Activated naive CD4-positive, alpha-beta T cell treated with anti-CD3 and anti-CD28 coated beads, Interleukin-2, amount 50 U/mL, for 16 hours (primary cell): Measurements from ENCODE around the gene STUM.
"Not testable (repeated sequence)": the region's sequence is repeated elsewhere in the genome, so short reads cannot be mapped to it uniquely, and the experiment has no call there.

Source experiments
- DNase-seq: peaks from one replicate; pipeline ENCODE4 v3.0.0-alpha.2; 2020

Gene STUM

DNA sequence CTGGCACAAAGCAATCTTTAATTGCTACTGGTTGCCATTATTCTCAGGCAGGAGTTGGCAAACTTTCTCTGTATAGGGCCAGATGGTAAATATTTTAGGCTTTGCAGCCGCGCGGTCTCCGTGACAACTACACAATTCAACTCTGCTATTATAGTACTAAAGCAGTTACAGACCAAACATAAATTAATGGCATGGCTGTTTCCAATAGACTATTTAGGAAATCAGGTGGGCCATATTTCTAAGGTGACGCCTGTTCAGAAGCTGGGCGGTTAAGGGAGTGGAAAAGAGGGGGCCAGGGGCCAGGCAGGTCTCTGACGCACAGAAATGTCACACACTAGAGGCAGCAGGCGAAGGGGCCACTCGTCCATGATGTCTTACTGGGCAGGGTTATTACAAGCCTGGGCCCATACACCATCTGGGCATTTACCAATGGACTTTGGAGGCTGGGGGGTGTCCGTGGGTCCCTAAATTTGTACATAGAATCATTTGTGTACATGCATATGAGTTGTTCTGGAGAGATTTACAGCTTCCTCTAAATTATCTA lies 80.1 kb downstream of the STUM start:
- no peak for DNase-seq

DNA sequence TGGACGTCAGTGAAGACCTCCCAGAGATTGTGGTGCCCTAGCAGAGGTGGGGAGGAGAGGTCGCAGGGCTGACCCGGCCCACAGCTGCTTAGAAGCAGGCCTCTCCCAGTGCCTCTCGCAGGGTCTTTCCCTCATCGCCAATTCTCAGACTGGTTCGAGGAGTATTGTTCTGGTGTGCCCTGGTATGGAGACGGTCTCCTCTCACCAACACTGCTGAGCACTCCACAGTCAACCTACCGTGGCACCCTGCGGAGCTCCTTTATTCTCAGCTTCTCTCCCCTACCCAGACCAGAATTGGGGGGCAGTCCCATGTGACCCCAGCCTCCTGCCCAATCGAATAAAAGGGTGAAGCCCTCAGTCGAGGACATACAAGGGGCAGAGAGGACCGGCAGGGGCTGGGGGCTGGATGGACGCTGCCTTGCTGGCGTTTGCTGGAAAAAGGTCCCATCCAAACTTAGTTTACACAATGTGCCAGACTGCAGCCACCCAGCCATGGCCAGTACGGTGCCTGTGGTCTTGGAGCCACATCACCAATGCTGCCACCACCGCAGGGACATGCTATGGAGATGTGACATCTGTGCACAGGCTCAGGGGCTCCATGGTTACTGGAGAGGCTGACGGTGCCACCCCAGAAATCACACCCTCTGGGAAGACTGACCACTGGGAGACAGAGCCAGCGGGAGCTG lies 80.8 kb downstream of the STUM start:
- DNase-seq = no peak

DNA sequence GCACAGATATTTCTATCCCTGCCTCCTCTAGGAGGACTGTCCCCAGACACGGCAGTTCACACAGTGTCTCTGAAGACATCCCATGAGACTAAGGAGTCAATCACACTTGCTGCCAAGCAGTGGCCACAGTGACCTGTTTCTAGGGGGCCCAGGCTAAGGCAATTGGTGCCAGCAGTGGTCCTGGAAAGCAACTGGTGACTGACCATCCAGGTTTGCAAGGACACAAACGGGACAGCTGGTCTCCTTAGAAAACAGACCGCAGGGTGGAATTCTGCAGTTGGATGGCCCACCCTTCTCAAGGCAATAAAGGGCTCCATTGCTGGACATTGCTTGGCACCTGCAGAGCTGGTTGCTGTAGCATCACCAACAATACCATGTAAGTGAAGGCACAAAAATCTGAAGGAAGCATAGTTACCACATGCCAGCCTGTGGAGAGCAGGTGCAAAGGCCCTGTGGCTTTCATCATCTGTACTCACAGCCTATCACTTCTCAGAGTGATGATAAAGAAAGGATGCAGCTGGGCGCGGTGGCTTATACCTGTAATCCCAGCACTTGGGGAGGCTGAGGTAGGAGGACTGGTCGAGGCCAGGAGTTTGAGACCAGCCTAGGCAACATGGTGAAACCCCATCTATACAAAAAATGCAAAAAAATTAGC lies 81.5 kb downstream of the STUM start:
- DNase-seq = no peak

DNA sequence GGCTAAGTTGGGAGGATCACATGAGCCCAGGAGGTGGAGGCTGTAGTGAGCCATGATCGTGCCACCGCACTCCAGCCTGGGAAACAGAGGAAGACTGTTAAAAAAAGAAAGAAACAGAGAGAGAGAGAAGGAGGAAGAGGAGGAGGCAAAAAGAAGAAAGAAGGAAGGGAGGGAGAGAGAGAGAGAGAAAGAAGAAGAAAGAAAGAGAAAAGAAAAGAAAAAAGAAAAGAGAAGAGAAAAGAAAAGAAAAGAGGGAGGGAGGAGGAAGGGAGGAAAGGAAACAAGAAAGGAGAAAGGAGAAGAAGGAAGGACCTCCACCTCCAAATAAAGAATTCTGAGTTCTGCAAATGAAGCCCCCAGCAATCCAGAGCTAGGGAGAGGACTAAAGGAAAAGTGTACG lies 82.0 kb downstream of the STUM start:
- DNase-seq = no peak

DNA sequence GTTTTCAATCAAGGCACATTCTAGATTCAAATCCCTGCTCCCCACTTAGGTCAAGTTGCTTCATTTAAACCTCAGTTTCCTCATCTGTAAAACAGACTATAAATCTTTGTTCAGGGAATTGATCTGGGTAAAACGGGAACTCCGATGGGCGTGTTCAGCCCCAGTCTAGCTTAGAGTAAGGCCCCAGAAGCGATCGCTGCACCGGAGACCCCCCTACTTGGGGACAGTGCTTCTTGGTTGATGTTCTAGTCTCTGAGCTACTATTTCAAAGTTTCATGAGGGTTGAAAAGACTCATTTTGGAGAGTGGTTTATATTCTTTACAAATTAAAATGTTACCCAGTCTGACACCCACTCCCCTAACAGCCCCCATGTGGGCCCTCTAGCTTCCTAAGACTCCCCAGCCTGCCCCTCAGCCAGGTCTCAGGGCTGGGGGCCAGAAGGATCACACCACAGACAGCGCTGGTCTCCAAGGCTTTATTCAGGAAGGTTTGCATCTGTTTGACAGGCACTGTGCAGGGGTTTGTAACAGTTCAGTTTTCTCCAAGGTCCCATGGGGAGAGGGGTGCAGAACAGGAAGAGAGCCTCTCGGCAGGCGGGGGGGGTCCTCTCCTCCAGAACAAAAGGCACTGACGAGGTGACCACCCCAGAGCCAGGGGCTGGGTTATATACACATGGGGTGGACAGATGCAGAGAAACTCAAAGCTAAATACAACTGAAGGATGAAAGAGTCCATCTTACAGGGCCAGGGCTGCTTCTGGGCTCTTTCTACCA lies 82.9 kb downstream of the STUM start:
- DNase-seq = no peak

DNA sequence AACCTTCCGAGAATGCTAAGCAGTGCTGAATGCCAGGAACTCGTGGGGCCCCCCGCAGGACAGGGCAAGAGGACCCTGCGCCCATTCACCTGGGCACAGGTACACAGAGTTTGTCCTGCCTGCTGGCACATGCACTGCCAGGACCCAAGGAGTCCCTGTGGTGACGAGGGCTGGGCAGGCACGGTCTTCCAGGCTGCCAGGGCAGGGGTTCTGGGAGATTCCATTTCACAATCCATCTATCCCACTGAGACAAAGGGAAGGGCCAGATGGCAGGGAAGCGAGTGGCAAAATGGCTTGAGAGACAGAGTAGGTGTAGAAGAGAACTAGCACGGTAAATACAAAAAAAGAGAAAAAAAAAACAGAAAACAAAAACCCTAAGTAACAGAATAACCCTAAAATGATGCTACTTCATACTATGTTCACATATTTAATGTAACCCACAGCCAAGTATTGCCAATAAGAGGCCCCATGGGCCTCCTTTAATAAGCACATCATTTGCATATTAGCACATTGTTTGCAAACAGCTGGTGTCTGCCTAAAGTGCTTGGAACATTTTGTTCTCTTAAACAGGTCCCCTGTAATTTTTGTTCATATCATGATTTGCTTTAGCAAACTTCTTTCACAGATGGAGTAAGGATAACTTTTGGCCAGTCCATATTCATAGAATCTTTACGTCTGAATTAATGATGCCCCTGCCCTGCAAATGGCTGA lies 83.8 kb downstream of the STUM start:
- DNase-seq = no peak

DNA sequence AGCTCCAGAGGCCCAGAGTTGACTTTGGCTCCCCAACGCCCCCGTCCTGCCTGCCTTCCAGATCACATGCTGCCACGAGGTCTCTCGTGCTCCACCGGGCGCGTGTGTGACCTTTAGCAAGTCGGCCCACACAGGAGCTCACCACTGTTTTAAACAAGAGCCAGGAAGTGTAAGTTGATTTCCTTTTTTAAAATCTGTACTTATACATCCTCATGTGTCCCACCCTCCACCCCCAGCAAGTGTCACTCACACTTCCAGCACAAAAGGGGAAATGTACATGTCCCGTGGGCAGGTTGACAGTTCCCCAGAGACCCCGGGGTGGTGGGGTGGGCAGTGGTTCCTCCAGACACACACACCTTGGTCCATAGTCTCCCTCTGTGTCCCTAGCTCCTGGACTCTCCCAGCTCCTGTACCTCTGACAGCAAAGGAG lies 84.4 kb downstream of the STUM start:
- peak; percentile 57 for DNase-seq

DNA sequence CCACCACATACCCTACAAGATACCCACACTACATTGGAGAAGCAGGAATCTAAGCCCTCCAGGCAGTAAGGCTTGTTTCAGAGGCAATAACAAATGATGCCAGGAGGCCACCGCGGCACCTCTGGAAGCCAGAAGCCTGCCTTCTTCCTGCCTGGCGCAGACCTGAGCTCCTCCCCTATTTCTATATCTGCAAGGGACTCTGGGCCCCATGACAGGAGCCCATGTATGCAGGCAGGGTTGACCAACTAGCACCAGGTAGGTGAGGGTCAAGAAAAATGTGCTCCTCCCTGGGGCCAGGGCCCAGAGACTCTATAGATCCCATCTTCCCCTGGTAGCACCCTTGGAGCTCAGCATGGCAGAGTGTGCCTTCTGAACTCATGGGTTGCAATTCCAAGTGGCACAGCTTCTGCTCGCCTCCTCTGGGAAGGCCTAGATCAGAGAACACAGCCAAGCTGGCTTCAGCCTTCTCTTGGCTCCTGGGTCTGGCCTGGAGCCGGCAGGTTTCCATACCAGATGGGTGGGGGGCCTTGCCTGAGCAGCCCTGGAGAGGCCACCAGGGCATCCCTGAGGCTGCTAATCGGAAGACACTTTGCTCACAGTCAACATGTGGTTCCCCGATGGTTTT lies 85.1 kb downstream of the STUM start:
- DNase-seq = no peak

DNA sequence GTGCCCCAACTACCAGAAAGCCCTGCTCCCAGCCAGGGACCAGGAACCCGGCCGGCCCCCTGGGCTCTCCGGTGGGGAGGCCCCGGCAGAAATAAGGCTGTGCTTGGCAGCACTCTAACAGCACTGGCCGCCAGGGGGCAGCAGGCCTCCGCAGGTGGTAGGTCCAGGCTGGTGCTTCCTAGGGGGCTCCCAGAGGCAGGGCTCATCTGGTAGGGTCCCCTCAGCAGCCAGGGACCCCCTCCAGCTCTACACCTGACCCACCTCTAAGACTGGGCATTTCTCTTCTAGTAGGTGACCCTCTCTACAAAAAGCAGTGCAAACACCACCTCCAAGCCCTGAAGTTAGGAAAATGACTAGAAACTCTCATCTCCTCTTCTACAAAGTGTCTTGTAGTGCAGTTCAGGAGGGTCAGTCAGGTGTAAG lies 85.6 kb downstream of the STUM start:
- DNase-seq = peak; percentile 85

DNA sequence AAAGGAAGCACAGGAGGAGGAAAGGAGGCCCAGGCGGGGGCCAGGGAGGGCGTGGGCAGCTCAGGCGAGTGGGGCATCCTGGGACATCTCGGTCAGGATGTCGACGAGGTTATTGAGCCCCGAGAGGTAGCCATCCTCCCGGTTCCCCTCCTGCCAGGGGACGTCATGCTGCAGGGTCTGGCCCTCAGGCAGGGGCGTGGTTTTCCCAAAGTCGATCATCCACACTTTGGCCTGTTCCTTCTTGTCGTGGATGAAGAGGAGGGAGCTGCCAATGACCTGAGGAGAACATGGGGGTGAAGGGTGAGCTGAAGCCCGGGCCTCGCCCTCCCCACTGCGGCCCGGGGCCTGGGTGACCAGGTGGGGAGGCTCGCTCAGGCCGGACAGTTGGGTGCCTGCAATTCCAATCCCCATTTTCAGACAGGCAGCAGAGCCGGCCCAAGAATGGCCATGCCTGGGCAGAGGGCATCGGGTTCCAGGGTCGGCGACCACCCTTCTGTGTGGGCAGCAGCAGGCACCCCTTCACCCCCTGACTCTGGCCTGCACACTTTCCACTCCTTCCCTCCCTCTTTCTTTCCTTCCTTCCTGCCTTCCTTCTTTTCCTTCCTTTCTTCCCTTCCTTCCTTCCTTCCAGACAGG lies 86.2 kb downstream of the STUM start:
- DNase-seq = no peak

DNA sequence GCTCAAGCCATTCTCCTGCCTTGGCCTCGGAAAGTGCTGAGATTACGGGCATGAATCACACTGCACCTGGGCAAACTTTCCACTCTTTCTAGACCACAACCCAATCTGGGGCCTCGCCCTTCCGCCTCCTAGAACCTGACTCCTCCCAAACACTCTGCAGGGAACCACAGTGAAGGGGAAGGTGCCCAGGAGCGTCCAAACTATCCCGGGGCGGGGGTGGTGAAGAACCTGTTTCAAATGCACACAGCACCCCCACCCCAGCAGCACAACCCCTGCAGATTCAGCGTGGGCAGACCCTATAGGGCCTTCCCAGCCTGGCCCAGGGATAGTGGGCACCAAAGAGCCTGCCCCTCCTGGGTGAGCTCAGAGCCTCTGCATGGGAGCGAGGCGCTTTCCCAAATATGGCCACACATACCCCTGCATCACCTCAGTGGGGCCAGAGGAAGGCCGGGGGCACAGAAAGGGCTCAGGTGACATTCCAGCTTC lies 86.9 kb downstream of the STUM start:
- peak; percentile 46 for DNase-seq

DNA sequence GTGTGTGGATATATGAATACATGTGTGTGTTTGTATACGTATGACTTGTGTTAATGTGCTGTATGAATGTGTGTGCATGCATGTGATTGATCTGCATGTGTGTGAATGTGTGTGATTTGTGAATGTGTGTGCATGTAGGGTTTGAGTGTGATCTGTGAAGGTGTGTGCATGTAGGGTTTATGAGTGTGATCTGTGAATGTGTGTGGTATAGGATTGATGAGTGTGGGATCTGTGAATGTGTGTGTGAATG lies 88.2 kb downstream of the STUM start:
- no peak for DNase-seq

DNA sequence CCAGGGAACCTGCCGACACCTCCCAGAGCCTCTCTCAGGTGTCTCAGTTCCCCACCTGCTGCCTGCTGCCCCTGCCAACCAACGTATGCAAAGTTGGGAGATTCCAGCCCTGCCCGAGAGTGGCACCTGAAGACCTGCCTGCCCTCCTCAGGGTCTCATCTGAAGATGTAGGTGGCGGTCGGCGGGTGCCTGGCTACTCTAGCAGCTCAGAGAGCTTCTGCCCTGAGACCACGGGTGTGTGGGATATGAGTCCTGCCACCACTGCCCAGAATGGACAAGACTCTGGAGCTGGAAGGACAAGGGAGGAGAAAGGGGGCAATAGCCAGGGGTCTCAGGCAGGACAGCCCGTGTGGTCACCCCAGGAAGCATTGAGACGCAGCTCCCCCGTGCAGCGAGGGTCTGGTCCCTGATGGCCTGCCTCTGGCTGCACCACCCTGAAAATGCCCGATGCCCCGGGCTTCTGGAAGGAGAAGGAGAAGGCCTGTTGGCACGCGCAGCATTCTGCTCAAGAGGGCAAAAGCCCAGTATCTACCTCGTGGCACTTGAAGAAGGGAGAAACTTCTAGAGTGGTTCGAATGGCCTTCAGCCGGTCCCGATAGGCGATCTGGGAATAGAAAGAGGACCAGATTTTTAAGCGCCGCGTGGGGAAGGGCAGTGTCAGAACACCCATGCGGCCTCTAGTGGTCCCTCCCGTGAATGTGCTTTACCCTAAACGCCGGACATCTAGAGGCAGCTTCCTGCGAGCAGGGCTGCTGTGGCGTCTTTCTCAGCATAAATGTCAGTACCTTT lies 88.8 kb downstream of the STUM start:
- DNase-seq = no peak

DNA sequence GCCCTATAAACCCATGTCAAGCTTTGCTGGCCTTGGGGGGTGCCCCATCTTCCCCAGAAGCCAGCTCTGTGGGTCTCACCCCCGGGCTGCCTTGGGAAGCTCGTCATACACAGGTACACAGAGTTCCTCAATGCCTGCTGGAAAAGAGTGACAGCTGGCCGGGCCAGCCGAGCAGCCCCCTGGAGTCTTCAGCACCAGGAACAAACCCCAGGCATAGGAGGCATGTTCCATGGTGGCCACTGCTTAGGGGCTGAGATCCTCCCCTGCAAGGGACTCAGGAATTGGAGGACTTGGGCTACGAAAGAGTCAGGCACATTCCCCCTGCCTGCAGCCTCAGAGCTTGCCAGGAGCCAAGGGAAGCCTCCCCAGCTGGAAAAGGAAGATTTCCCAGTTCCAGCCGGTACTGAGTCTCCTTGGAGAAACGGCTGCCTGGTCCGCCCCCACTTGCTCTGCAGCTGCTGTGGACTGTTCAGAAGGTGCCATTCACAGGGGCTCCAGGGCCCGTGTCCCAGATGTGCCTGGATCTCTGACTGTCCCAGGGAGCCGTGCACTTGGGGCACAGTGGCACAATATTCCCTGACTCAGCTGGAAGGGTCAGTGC lies 89.5 kb downstream of the STUM start:
- DNase-seq = no peak

DNA sequence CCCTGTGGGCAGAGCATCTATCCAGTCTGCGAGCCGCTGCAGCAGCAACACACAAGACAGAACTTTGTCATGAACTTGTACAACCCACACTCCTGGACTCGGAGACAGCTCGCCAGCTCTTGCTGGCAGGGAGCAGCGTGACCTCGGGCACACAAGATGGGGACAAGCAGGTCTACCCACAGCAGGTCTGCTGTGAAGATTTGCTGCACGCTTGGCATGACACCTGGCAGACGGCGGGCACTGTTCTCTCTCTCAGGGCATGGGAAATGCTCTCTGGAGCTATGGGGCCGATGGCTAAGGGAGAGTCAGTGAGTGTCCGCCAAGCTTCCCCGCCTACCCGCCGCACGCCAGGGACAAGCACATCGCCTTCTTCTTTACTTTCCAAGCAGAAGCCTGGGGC lies 90.0 kb downstream of the STUM start:
- DNase-seq = no peak

DNA sequence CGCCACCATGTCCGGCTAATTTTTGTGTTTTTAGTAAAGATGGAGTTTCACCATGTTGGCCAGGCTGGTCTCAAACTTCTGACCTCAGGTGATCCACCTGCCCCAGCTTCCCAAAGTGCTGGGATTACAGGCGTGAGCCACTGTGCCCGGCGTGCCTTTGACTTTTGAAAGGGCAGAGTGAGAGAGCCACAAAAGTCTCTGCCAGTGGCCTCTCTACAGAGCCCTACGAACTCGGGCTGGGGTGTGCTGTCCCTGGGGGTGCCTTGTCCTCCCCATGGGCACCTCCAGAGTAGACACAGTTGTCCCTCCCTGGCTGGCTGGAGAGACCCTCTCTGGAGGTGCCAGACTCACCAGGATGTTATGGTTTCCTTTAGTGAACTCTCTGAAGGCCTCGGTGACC lies 90.6 kb downstream of the STUM start:
- not testable (repeated sequence) for DNase-seq

DNA sequence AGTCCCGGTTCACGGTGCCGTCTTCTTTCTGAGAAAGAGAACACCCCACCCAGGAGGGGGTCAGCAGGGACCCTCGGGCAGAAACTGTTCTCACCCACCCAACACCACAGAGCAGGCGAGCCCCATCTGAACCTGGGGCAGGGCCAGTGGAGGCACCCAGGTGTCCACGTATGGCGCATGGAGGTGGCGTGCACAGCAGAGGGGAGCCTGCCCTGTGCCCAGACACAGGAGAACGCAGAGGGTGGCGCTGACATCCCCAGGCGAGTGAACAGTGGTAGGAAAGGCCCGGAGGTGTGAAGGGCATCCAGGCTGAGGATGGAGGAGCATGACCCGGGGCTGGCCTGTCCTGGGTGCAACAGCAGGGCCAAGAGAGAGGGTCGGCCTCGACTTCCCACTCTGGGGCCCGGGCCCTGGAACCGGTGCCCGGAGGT lies 91.1 kb downstream of the STUM start:
- no peak for DNase-seq

DNA sequence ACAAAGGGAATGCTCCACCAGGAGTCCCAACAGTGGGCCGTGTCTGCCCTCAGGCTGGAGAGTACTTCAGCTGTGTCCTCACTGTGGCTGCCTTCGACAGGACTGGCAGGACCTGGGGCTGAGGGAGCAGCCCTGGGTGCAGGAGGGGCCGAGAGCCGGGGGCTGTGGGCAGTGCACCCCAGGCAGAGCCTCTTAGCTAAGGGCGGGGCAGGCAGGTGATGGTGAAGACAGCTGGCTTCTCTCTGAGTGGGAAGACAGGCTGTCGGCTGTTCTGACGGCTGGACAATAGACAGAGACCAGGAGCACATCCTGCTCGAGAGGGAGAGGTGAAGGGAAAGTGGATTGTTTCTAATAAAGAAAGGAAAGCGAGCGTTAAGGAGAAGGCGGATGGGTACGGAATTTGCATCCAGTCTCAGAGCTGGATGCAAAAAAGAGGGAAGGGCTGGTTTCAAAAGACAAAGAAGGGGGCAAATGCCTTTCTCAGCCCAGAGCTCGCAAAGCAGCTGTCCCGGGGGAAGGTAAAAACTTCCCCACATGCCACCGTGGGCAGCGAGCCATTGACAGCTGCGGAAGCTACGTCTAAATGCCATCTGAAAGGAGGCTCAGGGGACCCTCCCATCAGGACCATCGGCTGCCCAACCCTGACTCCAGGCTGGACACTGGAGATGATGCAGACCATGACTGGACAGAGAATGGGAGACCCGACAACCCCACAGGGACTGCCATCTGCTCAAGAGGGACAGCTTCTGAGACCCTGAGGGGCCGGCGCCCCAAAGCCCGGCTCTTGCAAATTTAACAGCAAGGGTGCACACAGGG lies 92.0 kb downstream of the STUM start:
- DNase-seq = no peak

DNA sequence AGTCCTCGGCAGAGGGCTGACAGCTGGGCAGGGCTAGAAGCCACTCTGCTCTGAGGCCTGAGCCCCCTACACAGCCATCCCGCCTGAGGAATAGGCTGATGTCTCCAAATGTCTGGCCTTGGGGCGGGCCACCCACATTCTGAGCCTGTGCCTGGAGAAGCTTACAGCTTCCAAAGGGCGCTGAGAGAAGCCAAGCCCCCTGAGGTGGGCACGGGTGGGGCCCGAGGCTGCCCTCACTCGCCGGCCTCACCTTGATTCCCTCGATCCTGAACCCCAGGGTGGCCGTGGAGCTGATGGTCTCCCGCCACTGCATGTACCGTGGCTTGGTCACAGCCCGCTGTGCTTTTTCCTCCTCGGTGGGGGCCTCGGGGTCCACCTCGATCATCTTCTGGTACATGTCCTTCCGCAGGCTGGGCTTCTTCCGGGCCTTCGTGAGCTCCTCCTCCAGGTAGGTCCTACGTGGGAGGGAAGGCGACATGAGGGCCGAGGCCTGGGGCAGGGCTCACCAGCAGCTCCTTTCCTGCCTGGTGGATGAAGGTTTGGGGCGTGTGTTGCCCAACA lies 93.2 kb downstream of the STUM start:
- peak; percentile 8 for DNase-seq

DNA sequence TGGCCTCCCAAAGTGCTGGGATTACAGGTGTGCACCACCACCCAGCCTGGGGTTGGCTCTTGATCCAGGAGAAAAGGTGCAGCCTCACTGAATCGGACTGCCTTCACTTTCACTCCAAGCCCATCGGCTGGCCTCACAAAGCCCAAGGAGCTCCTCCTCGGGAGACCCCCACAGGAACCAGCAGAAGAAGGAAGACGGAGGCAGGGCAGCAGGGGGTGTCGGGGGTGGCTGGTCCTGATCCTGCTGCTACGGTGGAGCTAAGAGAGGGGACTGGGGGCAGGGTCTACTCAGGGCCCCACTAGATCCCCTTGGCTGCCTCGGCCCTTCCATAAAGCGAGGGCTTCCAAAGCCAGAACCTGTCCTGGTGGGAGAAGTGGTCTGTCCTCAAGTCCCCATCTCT lies 93.9 kb downstream of the STUM start:
- DNase-seq = peak; percentile 4
